ENCODE results near the gene PLBD2.
A peak's percentile ranks its signal among the peaks of the same experiment; 100 is the strongest.
"Not testable (repeated sequence)": the region's sequence is repeated elsewhere in the genome, so short reads cannot be mapped to it uniquely, and the experiment has no call there.

The PLBD2 gene

DNA sequence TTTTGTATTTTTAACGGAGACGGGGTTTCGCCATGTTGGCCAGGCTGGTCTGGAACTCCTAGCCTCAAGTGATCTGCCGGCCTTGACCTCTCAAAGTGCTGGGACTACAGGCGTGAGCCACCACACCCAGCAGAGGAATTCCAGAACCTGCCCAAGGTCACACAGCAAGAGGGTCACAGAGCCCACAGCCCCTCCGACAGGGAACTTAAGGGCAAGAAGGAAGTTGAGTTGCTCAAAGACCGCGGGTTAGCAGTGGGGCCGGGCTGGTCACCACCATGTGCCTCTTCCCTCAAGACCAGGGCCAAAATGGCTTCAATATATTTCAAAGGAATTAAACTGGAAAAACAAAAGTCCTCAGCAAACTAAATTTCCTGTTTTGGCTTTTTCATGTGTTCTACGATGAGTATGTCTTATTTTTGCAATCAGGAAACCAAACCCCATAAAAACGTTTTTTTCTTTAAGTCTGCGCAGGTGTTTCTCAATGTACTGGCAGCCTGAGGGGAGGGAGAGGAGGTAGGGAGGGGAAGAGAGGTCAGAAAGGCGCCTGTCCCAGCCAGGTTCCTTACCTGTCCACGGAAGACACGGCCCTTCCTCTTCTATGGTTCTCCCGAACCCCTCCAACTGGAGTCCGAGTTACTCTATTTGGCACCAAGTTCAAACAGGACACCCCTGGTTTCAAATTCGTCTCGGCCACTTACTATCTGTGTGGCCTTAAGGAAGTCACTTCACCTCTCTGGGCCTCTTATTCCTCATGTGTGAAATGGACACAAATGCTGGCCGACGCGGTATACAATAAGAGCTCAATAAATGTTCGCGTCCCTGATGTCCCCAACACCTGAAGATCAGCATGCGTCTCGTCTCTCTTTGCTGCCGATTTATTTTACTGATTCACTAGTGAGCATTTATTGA, 24.3 kb upstream of the PLBD2 start:
- DNase-seq (ENCODE audit: low spot score) = no peak

DNA sequence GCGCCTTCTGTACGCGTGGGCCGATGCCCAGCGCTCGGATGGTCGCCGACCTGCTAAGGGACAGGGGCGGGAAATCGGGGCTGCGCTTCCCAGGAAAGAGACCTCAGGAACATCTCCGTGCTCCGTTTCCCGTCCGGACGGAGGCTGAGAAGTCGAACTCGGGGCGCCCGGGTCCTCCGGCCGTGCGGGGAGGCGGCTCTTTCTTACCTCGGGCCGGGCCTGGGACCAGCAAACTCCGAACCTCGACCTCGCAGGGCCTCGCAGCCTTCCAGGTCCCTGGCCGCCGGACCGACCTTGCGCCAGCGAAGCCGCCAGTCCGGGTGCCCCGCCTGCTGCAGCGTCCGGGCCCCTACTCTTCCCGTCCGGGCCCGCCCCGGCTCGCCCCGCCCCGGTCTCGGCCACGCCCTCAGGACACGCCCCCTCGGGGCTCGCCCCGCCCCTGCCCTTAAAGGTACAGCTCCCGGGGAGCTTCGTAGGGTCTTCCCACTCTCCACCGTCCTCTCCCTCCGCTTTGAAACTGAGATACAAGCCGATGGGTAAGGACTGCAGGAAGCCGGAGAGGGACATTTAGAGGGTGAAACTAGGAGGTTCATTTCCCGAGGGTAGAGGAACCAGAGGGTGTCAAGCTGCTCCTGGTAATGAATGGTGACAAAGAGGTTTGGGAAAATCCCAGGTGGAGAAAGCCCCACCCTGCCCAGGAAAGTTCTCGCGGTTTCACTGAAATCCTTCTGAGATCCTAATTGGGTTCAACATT, 23.4 kb upstream of the PLBD2 start, which contains the start of gene SLC8B1:
SLC8B1 (minus strand) TSS at position 324 of the 754 bp plus-strand sequence. CDS start 2,231 bp downstream, outside the sequence.
- peak; percentile 99 for DNase-seq (ENCODE audit: low spot score)

DNA sequence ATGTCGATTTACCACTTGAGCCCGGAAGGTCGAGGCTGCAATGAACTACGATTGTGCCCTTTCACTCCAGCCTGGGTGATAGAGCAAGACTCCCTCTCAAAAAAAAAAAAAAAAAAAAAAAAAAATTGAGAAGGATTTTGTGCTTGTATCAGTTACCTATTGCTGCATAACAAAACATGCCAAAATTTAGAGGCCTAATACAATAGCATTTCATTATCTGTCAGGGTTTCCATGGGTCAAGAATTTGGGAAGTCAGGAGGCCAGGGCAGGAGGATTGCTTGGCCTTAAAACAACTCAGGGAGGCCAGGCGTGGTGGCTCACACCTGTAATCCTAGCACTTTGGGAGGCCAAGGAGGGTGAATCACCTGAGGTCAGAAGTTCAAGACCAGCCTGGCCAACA, 18.8 kb upstream of the PLBD2 start:
- no peak for DNase-seq (ENCODE audit: low spot score)

DNA sequence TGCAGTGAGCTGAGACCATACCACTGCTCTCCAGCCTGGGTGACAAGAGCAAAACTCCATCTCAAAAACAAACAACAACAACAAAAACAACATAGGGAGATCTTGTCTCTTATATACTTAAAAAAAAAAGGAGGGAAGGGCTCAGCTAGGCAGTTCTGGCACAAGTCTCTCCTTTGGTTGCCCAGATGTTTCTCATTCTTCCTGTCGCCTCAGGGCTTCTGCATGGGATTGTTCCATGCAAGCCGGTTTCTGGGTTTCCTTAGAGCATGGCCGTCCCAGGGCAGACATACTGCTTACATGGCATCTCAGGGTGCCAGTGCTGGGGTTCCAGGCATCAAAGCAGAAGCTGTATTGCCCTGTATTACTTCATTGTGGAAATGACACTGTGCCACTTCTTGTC, 18.3 kb upstream of the PLBD2 start:
- no peak for DNase-seq (ENCODE audit: low spot score)

DNA sequence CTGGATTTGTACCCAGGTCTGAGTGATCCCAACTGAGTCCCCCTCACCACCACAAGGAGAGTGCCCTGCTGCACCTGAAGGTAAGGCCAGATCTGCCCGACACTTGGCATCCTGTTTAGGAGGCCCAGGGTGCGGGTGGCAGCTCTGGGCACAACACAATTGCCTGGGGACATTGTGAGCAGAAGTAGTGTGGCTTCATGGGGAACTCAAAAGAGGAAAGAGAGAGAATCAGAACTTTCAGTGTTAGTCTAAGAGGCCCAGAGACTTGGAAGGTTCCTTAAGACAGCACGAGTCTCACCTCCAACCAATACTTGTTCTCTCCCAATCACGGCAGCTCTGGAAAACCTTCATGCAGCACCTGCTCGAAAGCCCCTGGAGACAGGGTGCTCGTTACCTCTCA, 16.9 kb upstream of the PLBD2 start:
- no peak for DNase-seq (ENCODE audit: low spot score)

DNA sequence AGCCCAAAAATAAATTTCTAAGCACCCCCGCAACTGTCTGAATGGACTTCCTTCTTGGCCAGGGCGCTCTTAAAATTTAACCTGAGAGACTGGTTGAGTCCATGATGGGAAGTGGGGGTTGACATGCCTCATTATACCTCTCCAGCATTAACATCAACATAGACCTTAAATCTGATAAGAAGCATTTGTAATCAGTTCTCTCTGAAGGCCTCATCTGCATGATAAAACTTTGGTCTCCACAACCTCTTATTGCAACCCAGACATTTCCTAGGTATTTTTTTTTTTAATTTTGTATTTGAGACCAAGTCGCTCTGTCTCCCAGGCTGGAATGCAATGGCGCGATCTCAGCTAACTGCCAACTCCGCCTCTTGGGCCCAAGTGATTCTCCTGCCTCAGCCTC, 13.1 kb upstream of the PLBD2 start:
- DNase-seq (ENCODE audit: low spot score) = no peak

DNA sequence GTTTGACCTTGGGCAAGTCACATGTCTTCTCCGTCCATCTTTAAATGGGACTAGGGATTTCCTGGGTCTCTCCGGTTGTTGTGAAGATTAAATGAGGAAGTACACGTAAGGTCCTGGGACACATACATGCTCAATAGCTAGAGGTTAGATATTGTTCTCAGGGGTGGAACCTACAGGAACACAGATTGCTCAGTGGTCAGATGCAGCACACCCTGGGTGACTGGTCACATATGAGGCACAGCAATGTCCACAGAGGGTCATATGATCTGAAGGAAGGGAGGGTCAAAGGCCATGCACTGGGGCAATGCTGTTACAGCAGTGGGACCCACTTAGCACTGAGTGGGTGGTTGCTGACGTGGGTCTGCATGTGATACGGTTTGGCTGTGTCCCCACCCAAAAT, 12.0 kb upstream of the PLBD2 start:
- no peak for DNase-seq (ENCODE audit: low spot score)

DNA sequence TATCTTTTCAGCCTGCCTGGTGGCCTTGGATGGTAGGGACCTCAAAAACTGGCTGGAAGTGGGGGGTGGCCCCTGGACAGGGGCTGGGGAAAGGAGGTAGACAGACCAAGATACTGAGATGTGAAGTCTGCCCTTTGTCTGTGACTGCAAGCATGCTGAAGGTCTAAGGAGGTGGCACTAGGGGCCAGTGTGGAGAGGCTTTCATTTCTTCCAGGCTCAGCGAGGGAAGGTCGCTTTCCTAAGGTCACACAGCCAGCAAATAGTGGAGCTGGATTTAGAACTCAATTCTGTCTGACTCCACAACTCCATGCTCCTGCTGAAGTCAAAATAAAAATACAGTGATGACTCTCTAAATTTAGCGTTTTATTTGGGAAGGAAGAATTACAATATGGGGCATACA, 11.3 kb upstream of the PLBD2 start:
- DNase-seq (ENCODE audit: low spot score) = no peak

DNA sequence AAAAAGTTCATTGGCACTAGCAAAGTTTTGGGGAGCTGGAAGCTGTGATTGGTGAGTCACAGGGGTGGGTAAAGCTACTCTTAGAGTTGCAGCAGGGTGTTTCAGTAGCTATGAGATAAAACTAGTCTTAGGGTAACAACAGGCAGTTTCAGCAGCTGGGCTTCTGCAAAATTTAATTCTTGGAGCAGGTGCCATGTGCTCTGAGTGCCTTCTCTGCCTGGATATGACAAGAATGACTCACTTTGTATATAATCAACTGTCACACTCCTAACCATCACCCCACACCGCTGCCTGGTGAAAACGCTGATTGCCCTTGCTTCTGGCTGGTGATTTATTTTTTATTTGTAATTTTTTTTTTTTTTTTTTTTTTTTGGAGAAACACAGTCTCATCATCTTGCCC, 10.5 kb upstream of the PLBD2 start:
- no peak for DNase-seq (ENCODE audit: low spot score)

DNA sequence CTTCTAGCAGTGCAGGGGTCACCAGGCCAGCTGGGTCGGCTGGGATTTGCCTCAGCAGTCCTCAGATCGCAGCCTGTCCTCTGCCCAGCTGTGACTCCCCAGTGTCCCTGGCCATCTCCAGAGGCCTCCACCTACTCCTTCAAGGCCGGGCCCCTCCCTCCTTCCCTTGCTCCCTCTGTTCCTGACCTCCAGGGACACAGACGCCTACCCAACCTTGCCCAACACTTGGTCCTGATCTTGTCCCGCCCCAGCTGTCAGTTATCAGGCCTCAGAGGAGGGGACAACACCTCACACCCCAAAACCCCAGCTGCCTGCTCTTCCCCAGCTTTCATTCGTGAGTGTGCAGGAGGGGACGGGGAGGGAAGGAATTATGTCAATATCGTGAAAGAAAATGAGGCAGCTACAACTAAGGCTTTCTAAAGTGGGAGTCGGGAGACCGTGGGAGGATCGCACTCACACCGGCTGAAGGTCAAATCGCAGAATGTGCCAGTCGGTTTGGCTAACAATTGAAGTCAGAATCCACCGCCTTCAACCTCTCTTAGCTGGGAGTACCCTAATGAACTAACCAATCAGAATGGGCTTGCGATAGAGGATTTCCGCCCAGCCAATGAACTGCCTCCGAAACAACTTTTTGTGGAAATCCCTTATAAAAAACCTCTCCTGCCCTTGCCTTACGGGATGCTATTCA, 9.4 kb upstream of the PLBD2 start:
- DNase-seq (ENCODE audit: low spot score) = no peak

DNA sequence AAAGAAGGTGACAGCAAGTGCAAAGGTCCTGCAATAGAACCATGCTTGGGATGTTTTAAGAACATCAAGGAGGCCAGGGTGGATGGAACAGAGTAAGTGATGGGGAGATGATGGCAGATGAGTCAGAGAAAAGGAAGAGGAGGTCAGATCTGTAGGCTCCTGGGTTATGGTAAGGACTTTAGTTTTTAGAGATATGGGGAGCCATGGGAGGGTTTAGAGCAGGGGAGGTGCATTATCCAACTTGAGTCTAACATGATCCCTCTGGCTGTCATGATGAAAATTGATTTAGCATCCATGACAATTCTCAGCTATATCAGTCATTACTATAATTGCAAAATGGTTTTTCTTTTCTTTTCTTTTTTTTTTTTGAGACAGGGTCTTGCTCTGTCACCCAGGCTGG, 7.3 kb upstream of the PLBD2 start:
- DNase-seq (ENCODE audit: low spot score) = no peak

DNA sequence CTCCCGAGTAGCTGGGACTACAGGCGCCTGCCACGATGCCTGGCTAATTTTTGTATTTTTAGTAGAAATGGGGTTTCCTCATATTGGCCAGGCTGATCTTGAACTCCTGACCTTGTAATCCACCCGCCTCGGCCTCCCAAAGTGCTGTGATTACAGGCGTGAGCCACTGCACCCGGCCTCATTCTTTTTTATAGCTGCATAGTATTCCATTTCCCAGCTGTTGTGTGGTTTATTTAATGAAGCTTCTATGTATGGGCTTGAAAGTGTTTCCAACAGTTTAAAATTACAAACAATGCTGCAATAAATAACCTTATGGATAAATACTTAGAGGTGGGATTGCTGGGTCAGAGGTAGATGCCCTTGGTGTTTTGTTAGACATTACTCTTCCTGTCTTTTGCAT, 4.2 kb upstream of the PLBD2 start:
- DNase-seq (ENCODE audit: low spot score) = not testable (repeated sequence)

DNA sequence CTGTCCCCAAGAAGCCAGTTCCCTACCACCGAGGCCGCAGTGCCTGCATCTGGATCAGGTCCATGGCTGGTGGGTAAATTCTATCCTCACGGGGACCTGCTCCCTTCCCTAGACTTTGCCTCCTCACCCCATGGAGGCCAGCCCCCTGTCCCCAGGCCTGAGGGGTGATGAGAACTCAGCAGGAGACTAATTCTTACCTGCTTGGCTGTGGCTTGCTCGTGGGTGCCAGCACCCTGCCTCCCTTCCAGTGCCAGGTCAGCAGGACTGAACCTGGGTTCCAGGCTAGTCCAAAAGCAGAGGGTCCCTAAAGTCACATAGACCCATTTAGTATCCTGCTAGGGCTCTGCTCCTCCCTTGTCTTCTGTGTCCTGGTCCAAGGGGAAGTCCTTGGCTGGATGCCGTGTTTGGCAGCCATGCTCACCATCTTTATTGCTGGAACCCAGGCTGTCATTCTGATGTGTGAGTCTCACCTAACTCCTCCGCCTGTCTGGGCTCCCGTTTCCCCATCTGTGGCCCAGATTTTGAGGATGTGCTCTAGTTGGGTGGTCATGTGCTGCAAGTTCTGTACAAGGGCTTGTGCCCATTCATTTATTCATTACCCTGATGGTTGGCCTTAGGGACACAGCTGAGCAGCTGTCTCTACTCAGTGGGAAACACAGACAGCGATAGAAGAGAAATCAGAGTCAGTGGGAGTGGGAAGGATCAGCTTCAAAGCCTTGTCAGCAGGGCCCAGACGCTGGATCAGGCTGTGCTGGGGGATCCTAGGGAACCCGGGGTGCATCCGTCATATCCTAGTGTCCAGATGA, 949 bp downstream of the PLBD2 start:
- peak; percentile 70 for DNase-seq (ENCODE audit: low spot score)

DNA sequence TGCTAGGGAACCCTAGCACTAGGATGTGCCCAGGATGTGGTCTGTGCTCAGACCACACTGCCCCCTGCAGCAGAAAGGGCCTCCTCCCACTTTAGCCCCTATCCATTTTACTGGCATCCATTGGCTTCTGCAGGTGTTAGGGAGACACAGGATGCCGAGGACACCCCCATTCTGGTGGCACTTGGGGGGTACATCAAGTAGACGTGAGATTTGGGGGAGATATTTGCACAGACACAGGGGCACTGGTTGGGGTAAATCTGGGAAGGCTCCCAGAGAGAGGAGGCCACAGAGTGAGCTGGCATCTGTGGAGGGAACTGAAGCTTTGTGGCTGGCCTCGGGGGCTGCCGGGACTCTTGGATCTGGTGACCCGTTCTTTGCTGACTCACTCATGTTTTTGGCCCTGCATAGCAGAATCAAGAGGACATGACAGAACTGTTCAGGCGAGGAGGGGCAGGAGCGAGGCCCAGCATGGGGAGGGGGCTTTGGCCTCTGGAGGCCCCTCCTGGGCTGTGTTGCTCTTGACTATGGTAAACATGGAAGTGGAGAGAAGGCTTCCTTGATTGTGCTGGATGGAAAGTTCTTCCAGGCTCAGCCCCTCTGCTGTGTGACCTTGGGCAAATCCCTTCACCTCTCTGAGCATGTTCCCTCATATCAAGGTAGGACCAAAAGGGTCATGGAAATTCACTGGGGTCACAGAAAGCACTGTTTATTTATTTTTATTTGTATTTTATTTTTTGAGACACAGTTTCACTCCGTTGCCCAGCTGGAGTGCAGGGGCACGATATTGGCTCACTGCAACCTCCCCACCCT, 1.8 kb downstream of the PLBD2 start:
- peak; percentile 31 for DNase-seq (ENCODE audit: low spot score)

DNA sequence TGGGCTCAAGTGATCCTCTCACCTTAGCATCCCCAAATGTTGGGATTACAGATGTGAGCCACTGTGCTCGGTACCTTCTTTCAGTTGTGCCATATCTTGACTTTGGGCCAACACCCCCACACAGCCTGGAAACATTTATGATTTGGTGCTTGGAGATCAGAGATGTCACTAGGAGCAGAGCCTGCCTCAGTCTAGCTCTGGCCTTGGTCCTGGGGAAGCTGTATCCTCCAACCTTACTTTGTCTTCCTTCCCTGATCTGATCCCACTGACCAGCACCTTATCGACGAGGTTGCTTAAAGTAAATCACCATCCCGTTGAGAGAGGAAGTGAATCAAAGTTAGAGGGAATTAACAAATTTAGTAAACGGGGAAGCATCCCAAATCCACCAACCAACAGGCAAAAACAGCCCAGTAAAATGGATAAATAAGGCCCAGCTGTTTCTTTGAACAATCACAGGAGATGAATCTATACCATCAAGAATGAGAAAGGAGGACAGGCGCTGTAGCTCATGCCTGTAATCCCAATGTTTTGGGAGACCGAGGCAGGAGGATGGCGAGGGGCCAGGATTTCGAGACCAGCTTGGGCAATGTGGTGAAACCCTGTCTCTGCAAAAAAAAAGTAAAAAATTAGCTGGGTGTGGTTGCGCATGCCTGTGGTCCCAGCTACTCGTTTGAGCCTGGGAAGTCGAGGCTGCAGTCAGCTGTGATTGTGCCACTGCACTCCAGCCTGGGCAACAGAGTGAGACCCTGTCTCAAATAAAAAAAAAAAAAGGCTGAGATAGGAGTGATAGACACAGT, 3.4 kb downstream of the PLBD2 start:
- no peak for DNase-seq (ENCODE audit: low spot score)

DNA sequence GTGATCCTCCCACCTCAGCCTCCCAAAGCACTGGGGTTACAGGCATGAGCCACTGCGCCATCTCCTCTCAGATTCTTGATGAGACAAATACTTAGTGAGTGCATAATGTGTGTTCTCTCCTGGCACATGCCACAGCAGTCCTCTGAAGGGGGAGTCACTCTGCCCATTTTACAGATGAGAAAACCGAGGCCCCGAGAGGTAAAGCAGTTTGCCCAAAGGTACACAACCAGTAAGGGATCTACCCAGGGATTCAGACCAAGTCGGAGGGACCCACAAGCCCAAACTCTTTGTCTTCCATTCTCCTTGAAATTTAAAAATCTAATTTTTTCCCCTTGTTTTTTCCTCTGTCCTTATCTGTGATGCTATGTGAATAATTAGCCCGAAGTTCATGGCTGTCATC, 6.3 kb downstream of the PLBD2 start:
- no peak for DNase-seq (ENCODE audit: low spot score)

DNA sequence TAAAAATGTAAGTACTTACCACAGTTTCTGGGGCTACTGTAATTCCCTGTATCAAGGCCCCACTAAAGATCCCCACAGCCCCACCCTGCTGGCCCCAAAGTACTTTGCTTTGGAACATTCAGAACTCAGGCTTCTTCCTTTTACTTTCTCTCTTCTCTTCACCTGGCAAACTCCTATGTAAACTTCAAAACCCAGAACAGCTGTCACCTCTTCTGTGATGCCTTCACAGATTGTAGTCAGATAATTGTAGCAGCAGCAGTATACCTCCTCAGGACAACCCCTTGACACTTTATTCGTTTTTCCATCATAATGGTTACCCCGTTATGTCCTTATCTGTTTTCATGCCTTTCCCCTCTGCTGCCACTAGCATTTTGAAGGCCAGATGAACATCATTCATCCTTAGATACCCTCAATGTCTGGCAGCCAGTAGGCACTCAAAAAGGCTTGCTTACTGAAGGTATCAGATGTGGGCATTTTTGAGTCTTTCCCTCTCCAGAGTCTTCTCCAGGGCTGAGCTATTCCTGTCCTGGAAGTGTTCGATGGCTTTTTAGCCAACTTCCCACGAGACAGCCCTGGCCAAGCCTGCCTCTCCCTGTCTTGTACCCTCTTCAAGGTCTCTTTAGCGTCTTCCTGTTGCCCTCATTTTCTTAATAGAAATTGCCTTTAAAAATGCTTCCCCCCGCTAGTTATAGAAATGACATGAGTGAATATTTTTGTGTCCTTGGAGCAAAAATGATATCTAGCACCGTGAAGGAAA, 7.4 kb downstream of the PLBD2 start:
- DNase-seq (ENCODE audit: low spot score) = no peak

DNA sequence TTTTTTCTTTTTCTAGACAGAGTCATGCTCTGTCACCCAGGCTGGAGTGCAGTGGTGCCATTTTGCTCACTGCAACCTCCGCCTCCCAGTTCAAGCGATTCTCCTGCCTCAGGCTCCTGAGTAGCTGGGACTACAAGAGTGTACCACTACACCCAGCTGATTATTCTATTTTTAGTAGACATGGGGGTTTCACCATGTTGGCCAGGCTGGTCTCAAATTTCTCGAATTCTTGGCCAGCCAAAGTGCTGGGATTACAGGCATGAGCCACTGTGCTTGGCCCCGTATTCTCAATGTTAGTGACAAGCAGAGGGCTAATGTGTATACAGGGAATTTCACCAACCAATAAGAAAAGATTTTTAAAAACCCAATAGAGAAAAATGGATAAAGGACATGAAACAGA, 8.4 kb downstream of the PLBD2 start:
- no peak for DNase-seq (ENCODE audit: low spot score)

DNA sequence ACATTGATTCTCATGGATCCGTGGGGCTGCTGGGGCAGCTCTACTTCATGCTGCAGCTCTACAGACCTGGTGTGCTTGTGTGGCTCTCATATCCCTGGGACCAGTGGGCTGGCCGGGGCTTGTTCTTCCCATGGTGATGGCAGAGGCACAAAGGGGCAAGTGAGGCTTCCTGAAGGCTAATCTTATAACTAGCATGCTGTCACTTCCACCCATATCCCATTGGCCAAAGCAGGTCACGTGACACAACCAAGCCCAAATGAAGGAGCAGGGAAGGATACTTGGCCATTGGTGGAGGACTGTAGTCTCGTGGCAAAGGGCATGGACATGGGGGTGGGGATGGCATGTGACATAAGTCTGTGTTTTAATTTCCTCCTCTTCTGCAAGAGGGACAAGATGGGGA, 9.9 kb downstream of the PLBD2 start:
- no peak for DNase-seq (ENCODE audit: low spot score)
